H1 (cell line): Measurements from ENCODE around the gene SLC34A1. TPM values are rescaled to one million over a fixed set of nuclear protein-coding genes. Genes with fewer than 3 reads are reported as not detected.

Experiments used
- CTCF ChIA-PET: fragments of 300-600 bp; sonication (Branson Sonifier 250); formaldehyde crosslinking; loops from one replicate; lab custom pipeline; 2021; ENCODE audit not compliant: partially characterized antibody; lab: Charles Lee
- POLR2A ChIA-PET: fragments of 300-600 bp; sonication (Branson Sonifier 250); formaldehyde crosslinking; loops from one replicate; lab custom pipeline; 2021; ENCODE audit warnings: inconsistent platforms; ENCODE audit not compliant: partially characterized antibody; lab: Charles Lee
- DNase-seq, 2 experiments: peaks; one replicate each; pipeline versions ENCODE4 v3.0.0 to v3.0.0-alpha.2; 2010 to 2022; ENCODE audit warnings: low spot score in 2 of 2, low read depth in 1 of 2, mixed read lengths in 1 of 2
- FAIRE-seq: peaks from 2 replicates; lab custom pipeline; 2011; peaks lifted over from hg19 to GRCh38; lab: Jason Lieb, UNC
- H2AFZ ChIP-seq: 2 replicates; pipeline ENCODE4 v1.8.1; 2012; ENCODE audit warnings: low read length, inconsistent platforms
- H2AK5ac ChIP-seq: 2 replicates; pipeline ENCODE4 v1.6.1; 2013; ENCODE audit warnings: low read depth, low read length
- H2BK120ac ChIP-seq: replicated peaks from 2 replicates; pipeline ENCODE3; 2013; ENCODE audit warnings: low read depth, low read length, inconsistent platforms
- H2BK12ac ChIP-seq: 2 replicates; pipeline ENCODE4 v1.6.1; 2013; ENCODE audit warnings: low read depth, low read length
- H2BK15ac ChIP-seq: 2 replicates; pipeline ENCODE4 v1.6.1; 2013; ENCODE audit warnings: low read length
- H2BK20ac ChIP-seq: 2 replicates; pipeline ENCODE4 v1.6.1; 2013; ENCODE audit warnings: low read length
- H2BK5ac ChIP-seq: 2 replicates; pipeline ENCODE4 v1.6.1; 2013; ENCODE audit warnings: low read depth, low read length
- H3K14ac ChIP-seq: 2 replicates; pipeline ENCODE4 v1.6.1; 2013; ENCODE audit warnings: inconsistent platforms; ENCODE audit not compliant: insufficient read length
- H3K18ac ChIP-seq: 2 replicates; pipeline ENCODE4 v1.6.1; 2013; ENCODE audit warnings: low read length; ENCODE audit errors: extremely low read depth
- H3K23ac ChIP-seq: 2 replicates; pipeline ENCODE4 v1.6.1; 2013; ENCODE audit warnings: inconsistent platforms; ENCODE audit not compliant: insufficient read length
- H3K23me2 ChIP-seq: 2 replicates; pipeline ENCODE4 v1.6.1; 2013; ENCODE audit warnings: low read depth, low read length
- H3K27ac ChIP-seq: 2 replicates; pipeline ENCODE4 v1.6.1; 2011; ENCODE audit warnings: low read depth, low read length, inconsistent platforms
- H3K27me3 ChIP-seq, 4 experiments: replicated peaks in 1 of 4; 1 replicate in 1 of 4; 2 replicates in 3 of 4; pipeline versions ENCODE4 v1.6.1 to v1.8.1; 2011 to 2013; ENCODE audit warnings: low read length in 3 of 4, mild to moderate bottlenecking in 3 of 4, inconsistent platforms in 2 of 4, mixed read lengths in 2 of 4, moderate library complexity in 1 of 4; ENCODE audit not compliant: control insufficient read depth in 3 of 4, insufficient read depth in 3 of 4; ENCODE audit errors: extremely low read depth in 1 of 4
- H3K36me3 ChIP-seq, 4 experiments: 2 replicates each; pipeline versions ENCODE4 v1.6.1 to v1.8.1; 2011 to 2013; ENCODE audit warnings: mild to moderate bottlenecking in 4 of 4, low read length in 3 of 4, moderate library complexity in 2 of 4, control low read depth in 1 of 4, inconsistent platforms in 1 of 4; ENCODE audit not compliant: insufficient read depth in 4 of 4, control insufficient read depth in 2 of 4
- H3K4ac ChIP-seq: replicated peaks from 2 replicates; pipeline ENCODE3; 2013; ENCODE audit warnings: low read length, low read depth, mixed read lengths, inconsistent platforms; ENCODE audit not compliant: insufficient read length
- H3K4me1 ChIP-seq, 4 experiments: replicated peaks in 1 of 4; 1 replicate in 1 of 4; 2 replicates in 3 of 4; pipeline versions ENCODE4 v1.6.1 to v1.8.1; 2011 to 2013; ENCODE audit warnings: low read length in 3 of 4, inconsistent platforms in 2 of 4, mixed read lengths in 1 of 4; ENCODE audit not compliant: insufficient read depth in 4 of 4, control insufficient read depth in 3 of 4
- H3K4me2 ChIP-seq, 2 experiments: 2 replicates each; pipeline versions ENCODE4 v1.6.1 to v1.8.1; 2011 to 2013; ENCODE audit warnings: low read depth in 2 of 2, low read length in 2 of 2, control low read depth in 1 of 2, inconsistent platforms in 1 of 2, mild to moderate bottlenecking in 1 of 2; ENCODE audit not compliant: insufficient read depth in 1 of 2
- H3K4me3 ChIP-seq, 4 experiments: fragments of 200-600, 300-600 bp in 1 of 4; sonication (generic), shearing (Covaris generic), sonication (Bioruptor Twin) in 1 of 4; 2 replicates each; pipeline versions ENCODE4 v1.5.1 to v1.8.1; 2011 to 2016; ENCODE audit warnings: low read length in 4 of 4, low read depth in 3 of 4, control low read depth in 2 of 4, inconsistent platforms in 2 of 4, mild to moderate bottlenecking in 2 of 4, mixed read lengths in 1 of 4, moderate library complexity in 1 of 4; ENCODE audit not compliant: insufficient read depth in 2 of 4; ENCODE audit errors: extremely low read depth in 1 of 4
- H3K56ac ChIP-seq: replicated peaks from 2 replicates; pipeline ENCODE3; 2013; ENCODE audit warnings: low read depth, mild to moderate bottlenecking, mixed read lengths, low read length, inconsistent platforms; ENCODE audit not compliant: insufficient read length
- H3K79me1 ChIP-seq: 2 replicates; pipeline ENCODE4 v1.6.1; 2013; ENCODE audit warnings: low read depth, low read length, control low read depth
- H3K79me2 ChIP-seq, 2 experiments: 2 replicates each; pipeline versions ENCODE4 v1.6.1 to v1.8.1; 2012 to 2013; ENCODE audit warnings: low read length in 2 of 2, mild to moderate bottlenecking in 2 of 2, inconsistent platforms in 1 of 2; ENCODE audit not compliant: insufficient read depth in 2 of 2, control insufficient read depth in 1 of 2
- H3K9ac ChIP-seq, 4 experiments: replicated peaks in 1 of 4; 1 replicate in 1 of 4; 2 replicates in 3 of 4; pipeline versions ENCODE4 v1.6.1 to v1.8.1; 2011 to 2013; ENCODE audit warnings: low read depth in 3 of 4, low read length in 3 of 4, control low read depth in 2 of 4, mild to moderate bottlenecking in 2 of 4, moderate library complexity in 2 of 4, inconsistent platforms in 1 of 4; ENCODE audit errors: extremely low read depth in 1 of 4
- H3K9me3 ChIP-seq, 2 experiments: 2 replicates each; pipeline versions ENCODE4 v1.6.1 to v1.8.1; 2012 to 2013; ENCODE audit warnings: mild to moderate bottlenecking in 2 of 2, moderate library complexity in 2 of 2, control low read depth in 1 of 2, inconsistent platforms in 1 of 2, low read depth in 1 of 2, low read length in 1 of 2, mixed read lengths in 1 of 2; ENCODE audit not compliant: insufficient read depth in 2 of 2
- H4K20me1 ChIP-seq, 2 experiments: replicated peaks in 1 of 2; 2 replicates each; pipeline versions ENCODE3 to v1.8.1; 2011 to 2013; ENCODE audit warnings: inconsistent platforms in 2 of 2, low read length in 2 of 2, mild to moderate bottlenecking in 1 of 2; ENCODE audit not compliant: insufficient read depth in 2 of 2, control insufficient read depth in 1 of 2
- H4K5ac ChIP-seq: 2 replicates; pipeline ENCODE4 v1.6.1; 2013; ENCODE audit warnings: low read length, low read depth, mixed read lengths, inconsistent platforms; ENCODE audit not compliant: insufficient read length
- H4K8ac ChIP-seq: 2 replicates; pipeline ENCODE4 v1.8.0; 2013; ENCODE audit warnings: mild to moderate bottlenecking, moderate library complexity, low read length, inconsistent platforms; ENCODE audit not compliant: insufficient read depth; ENCODE audit errors: extremely low read depth
- H4K91ac ChIP-seq: replicated peaks from 2 replicates; pipeline ENCODE3; 2013; ENCODE audit warnings: low read length, mixed read lengths, inconsistent platforms; ENCODE audit not compliant: insufficient read length
- EZH2 ChIP-seq: fragments of 200-600 bp; sonication (generic); IDR thresholded peaks from 2 replicates; pipeline ENCODE4 v1.7.1; 2012; ENCODE audit warnings: low read depth, mild to moderate bottlenecking, moderate library complexity, low read length, inconsistent platforms; ENCODE audit not compliant: severe bottlenecking
- GTF2F1 ChIP-seq: IDR thresholded peaks from 2 replicates; pipeline ENCODE4 v1.6.1; 2012; ENCODE audit warnings: low read depth, low read length, improper control_type of control experiment, borderline replicate concordance
- HDAC2 ChIP-seq, 2 experiments: fragments of 300-600 bp in 1 of 2; sonication (generic) in 1 of 2; IDR thresholded peaks; 2 replicates each; pipeline ENCODE4 v1.6.1; 2011 to 2012; ENCODE audit warnings: low read depth in 2 of 2, low read length in 2 of 2, mild to moderate bottlenecking in 2 of 2, moderate library complexity in 2 of 2, borderline replicate concordance in 1 of 2, inconsistent platforms in 1 of 2
- JUN ChIP-seq: IDR thresholded peaks from 2 replicates; pipeline ENCODE4 v1.6.1; 2011; ENCODE audit warnings: low read depth, mild to moderate bottlenecking, improper control_type of control experiment, low read length
- NRF1 ChIP-seq: IDR thresholded peaks from 2 replicates; pipeline ENCODE4 v1.6.1; 2011; ENCODE audit warnings: mild to moderate bottlenecking, low read depth, low read length, improper control_type of control experiment
- RAD21 ChIP-seq, 2 experiments: IDR thresholded peaks in 1 of 2; conservative IDR thresholded peaks in 1 of 2; 2 replicates each; pipeline ENCODE4 v1.6.1; 2011; ENCODE audit warnings: low read depth in 2 of 2, low read length in 2 of 2, improper control_type of control experiment in 1 of 2, inconsistent platforms in 1 of 2, mild to moderate bottlenecking in 1 of 2, moderate library complexity in 1 of 2
- TAF1 ChIP-seq: IDR thresholded peaks from 2 replicates; pipeline ENCODE4 v1.6.1; 2011; ENCODE audit warnings: mild to moderate bottlenecking, low read depth, low read length
- WGBS, 2 experiments: shearing (Covaris generic) in 1 of 2; methylation state at CpG; one replicate each; pipeline versions ENCODE4 v1.1.6 to v1.1.7; 2013 to 2015; ENCODE audit warnings: low lambda C conversion rate in 2 of 2, mixed read lengths in 2 of 2, inconsistent platforms in 1 of 2, low coverage in 1 of 2, missing lambda C conversion rate in 1 of 2; ENCODE audit not compliant: insufficient replicate concordance in 2 of 2, insufficient coverage in 1 of 2, insufficient read length in 1 of 2; ENCODE audit errors: extremely low coverage in 1 of 2, missing lambda C conversion rate in 1 of 2; 5-methylcytosine and 5-hydroxymethylcytosine counted together
- polyA plus RNA-seq, 7 experiments: library from polyadenylated mRNA; depleted of rRNA in 3 of 7; stranded (reverse) in 5 of 7; unstranded in 2 of 7; fragments of >200 nt in 5 of 7; fragments of 200-250 nt in 2 of 7; gene quantifications; 1 replicate in 5 of 7; 2 replicates in 1 of 7; 4 replicates in 1 of 7; pipeline versions ENCODE4 v1.2.1 to v1.2.3, GENCODE V29; 2011 to 2013; ENCODE audit warnings: missing spikeins in 2 of 7, mixed read lengths in 2 of 7
- total RNA-seq: library from RNA; stranded (reverse); fragmentation: NEBNext Ultra II Directional; extraction: Animal tissue kit (Norgen Biotek cat#: 25700); gene quantifications from 2 replicates; pipeline ENCODE4 v1.2.1, GENCODE V29; 2021

SLC34A1 gene
- total and polyA plus RNA-seq, 2 of the 8 experiments (the other 6 are each of a cell fraction or from before 2014, with no cell fraction given): not detected

GRCh38 chr5:177356746-177357145, 27.5 kb upstream of the SLC34A1 start:
- Histone ChIP-seq H3K23ac (no peak overlapping the region), H3K79me1 (no peaks in the 10 kb centered on the region), H4K20me1 (no peaks in the 10 kb centered on the region), H2BK120ac (no peak overlapping the region), H2BK15ac (no peak overlapping the region), H3K4me2 (no peak overlapping the region), H3K18ac (no peak overlapping the region), H3K4me1 (peaks cover 0 to under 1% (median 0%) of the 10 kb centered on the region in 4 experiments; a peak in 1 of 7 replicates), H3K27ac (no peak overlapping the region), H2AK5ac (peak overlapping the region; percentile 56; the same call in 1 of the 2 replicates), H3K9me3 (no peaks in the 10 kb centered on the region), H3K79me2 (no peaks in the 10 kb centered on the region), H2BK20ac (no peak overlapping the region), H3K36me3 (no peaks in the 10 kb centered on the region), H2AFZ (no peak overlapping the region), H3K4me3 (no peak overlapping the region), H3K27me3 (peaks cover 0 to 8% (median 1%) of the 10 kb centered on the region in 4 experiments; a peak in 2 of 7 replicates), H2BK12ac (no peak overlapping the region), H3K56ac (no peak overlapping the region), H4K8ac (no peak overlapping the region), H3K14ac (no peak overlapping the region), H4K91ac (no peak overlapping the region), H3K23me2 (peaks cover 4% of the 10 kb centered on the region; the same call in 1 of the 2 replicates), H3K4ac (no peak overlapping the region), H4K5ac (no peak overlapping the region), H2BK5ac (no peak overlapping the region), H3K9ac (no peak overlapping the region)
- FAIRE-seq (no peak), DNase-seq (no peak)
- WGBS, 2 experiments: 81% methylated on average over 3 of the region's 3 CpGs; no CpG with 5 or more reads in 1 of the 2 experiments
- ChIA-PET POLR2A (interaction anchor here (0.9 kb wide), 1 partner anchor 96 kb away, joined by 3 read pairs; no protein-coding TSS in a partner anchor), CTCF (interaction anchor here (0.6 to 11.2 kb wide), 5 partner anchors 12 to 1038 kb away, joined by 3 to 142 read pairs (median 3); no protein-coding TSS in a partner anchor)
- no peak for TF ChIP-seq JUN
- no peak for TF ChIP-seq RAD21 (IDR thresholded peaks at IDR 0.05 in 1 of 2, conservative IDR thresholded peaks at IDR 0.05 in 1 of 2; ENCODE audit: low read depth in 2 of 2, low read length in 2 of 2)
- no peak for TF ChIP-seq TAF1
- no peak for TF ChIP-seq EZH2
- TF ChIP-seq NRF1: no peak
- no peak for TF ChIP-seq HDAC2 (IDR thresholded peaks at IDR 0.05; ENCODE audit: borderline replicate concordance in 1 of 2, low read depth in 2 of 2, low read length in 2 of 2)
- TF ChIP-seq GTF2F1: no peak
